Measurements from ENCODE around the gene HOXA13.
A peak's percentile ranks its signal among the peaks of the same experiment; 100 is the strongest.

The HOXA13 gene

GRCh38 chr7:27189997-27190748, 9.7 kb downstream of the HOXA13 start:
- Histone ChIP-seq H3K4me1 (ENCODE audit: control insufficient read depth in 1 of 2, insufficient read depth in 1 of 2, low read depth in 1 of 2, low read length in 1 of 2) (peaks cover 45 to 53% of the 10 kb centered on the region in 2 experiments), H3K27ac (no peak overlapping the region), H3K36me3 (no peaks in the 10 kb centered on the region), H3K9me3 (no peaks in the 10 kb centered on the region), H3K27me3 (peaks cover 100% of the 10 kb centered on the region), H3K4me3 (ENCODE audit: low read depth in 1 of 2, low read length in 1 of 2) (no peak overlapping the region)
- TF ChIP-seq CTCF (IDR thresholded peaks at IDR 0.05): no peak

- Histone ChIP-seq H3K4me1 (ENCODE audit: control insufficient read depth in 1 of 2, insufficient read depth in 1 of 2, low read depth in 1 of 2, low read length in 1 of 2) (peaks cover 51 to 60% of the 10 kb centered on the region in 2 experiments), H3K27me3 (peaks cover 100% of the 10 kb centered on the region), H3K36me3 (no peaks in the 10 kb centered on the region), H3K27ac (no peak overlapping the region), H3K4me3 (ENCODE audit: low read depth in 1 of 2, low read length in 1 of 2) (peak overlapping the region; percentile 1 to 50), H3K9me3 (no peaks in the 10 kb centered on the region)
- no peak for TF ChIP-seq CTCF (IDR thresholded peaks at IDR 0.05)
Measured at GRCh38 chr7:27189295-27189996, 10.4 kb downstream of the HOXA13 start.

- H3K4me1 ChIP-seq (ENCODE audit: control insufficient read depth in 1 of 2, insufficient read depth in 1 of 2, low read depth in 1 of 2, low read length in 1 of 2): peaks cover 58 to 66% of the 10 kb centered on the region in 2 experiments
- no peak for TF ChIP-seq CTCF (IDR thresholded peaks at IDR 0.05)
- peak overlapping the region; percentile 1 to 50 for H3K4me3 ChIP-seq (ENCODE audit: low read depth in 1 of 2, low read length in 1 of 2)
- H3K9me3 ChIP-seq: no peaks in the 10 kb centered on the region
- H3K27me3 ChIP-seq: peaks cover 100% of the 10 kb centered on the region
- H3K36me3 ChIP-seq: no peaks in the 10 kb centered on the region
- no peak overlapping the region for H3K27ac ChIP-seq
Measured at GRCh38 chr7:27188386-27189294, 11.3 kb downstream of the HOXA13 start.

GRCh38 chr7:27187475-27188385, 12.2 kb downstream of the HOXA13 start:
- TF ChIP-seq CTCF (IDR thresholded peaks at IDR 0.05): no peak
- Histone ChIP-seq H3K4me1 (ENCODE audit: control insufficient read depth in 1 of 2, insufficient read depth in 1 of 2, low read depth in 1 of 2, low read length in 1 of 2) (peaks cover 51 to 63% of the 10 kb centered on the region in 2 experiments), H3K9me3 (no peaks in the 10 kb centered on the region), H3K36me3 (no peaks in the 10 kb centered on the region), H3K4me3 (ENCODE audit: low read depth in 1 of 2, low read length in 1 of 2) (peak overlapping the region in 1 of 2 experiments; percentile 50), H3K27me3 (peaks cover 100% of the 10 kb centered on the region), H3K27ac (no peak overlapping the region)
